Fibroblast of lung (primary cell): ENCODE measurements around the gene RBPJL.

ENCODE experiments used
- CTCF ChIP-seq, 2 donors: IDR thresholded peaks in 1 of 2; conservative IDR thresholded peaks in 1 of 2; 1 replicate in 1 of 2; 2 replicates in 1 of 2; pipeline ENCODE4 v1.5.1; 2011 to 2012; ENCODE audit warnings: low read length in 2 of 2, control low read depth in 1 of 2, inconsistent platforms in 1 of 2, low read depth in 1 of 2, mild to moderate bottlenecking in 1 of 2
- EZH2 ChIP-seq: IDR thresholded peaks from 2 replicates; pipeline ENCODE4 v1.5.1; 2012; ENCODE audit warnings: low read length, control low read depth, mild to moderate bottlenecking; ENCODE audit errors: missing control alignments

DNA sequence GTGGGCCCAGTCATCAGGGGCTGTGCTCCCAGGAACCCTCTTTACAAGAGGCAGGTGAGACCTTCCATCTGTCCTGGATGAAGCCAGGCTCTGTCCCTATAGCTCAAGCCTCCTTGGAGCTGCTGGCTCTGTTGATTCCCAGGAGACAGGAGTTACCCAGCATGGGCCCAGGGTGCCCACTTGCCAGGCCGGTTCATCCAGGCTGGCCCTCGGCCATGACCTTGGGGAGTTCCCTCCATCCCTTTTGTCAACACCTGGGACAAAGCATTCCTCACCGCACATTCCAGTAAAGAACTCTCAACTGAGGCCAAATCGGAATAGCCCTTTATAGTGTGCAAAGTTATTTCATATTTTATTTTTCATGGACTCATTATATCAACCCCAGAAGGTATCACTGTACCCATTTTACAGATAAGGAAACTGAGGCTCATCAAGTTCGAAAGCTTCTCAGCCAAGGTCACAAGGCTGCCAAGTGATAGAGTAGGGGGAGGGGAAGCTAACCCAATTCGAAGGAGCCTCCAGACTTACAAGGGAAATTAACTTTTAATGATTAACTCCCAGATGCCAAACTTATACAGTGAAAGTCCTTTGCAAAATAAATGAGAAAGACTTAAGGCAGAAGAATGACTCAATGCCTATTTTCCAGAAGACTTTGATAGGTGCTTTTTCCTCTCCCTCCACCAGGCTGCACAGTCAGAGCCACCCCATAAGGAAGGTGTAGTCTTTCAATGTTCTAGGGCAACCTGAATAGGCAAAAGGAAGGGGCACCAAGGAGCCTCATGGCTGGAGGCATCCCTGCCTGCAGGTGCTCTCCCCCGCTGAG, 23.1 kb downstream of the RBPJL start:
- TF ChIP-seq CTCF (conservative IDR thresholded peaks at IDR 0.05 in 1 of 2, IDR thresholded peaks at IDR 0.05 in 1 of 2; ENCODE audit: low read depth in 1 of 2, low read length in 2 of 2) (no peak), EZH2 (no peak)
